ENCODE measurements around the gene TTLL11. TPM values are rescaled to one million over a fixed set of nuclear protein-coding genes. Genes with fewer than 3 reads are reported as not detected.
A peak's percentile ranks its signal among the peaks of the same experiment; 100 is the strongest.

The TTLL11 gene
- total and polyA plus RNA-seq, 2 of the 8 experiments (the other 6 are each of a cell fraction or from before 2014, with no cell fraction given): 0.56 to 0.80 TPM

- no peak for FAIRE-seq
- no peak for TF ChIP-seq GABPA (IDR thresholded peaks at IDR 0.05; ENCODE audit: borderline replicate concordance, insufficient read depth, low read length)
- no peak for TF ChIP-seq RNF2 (IDR thresholded peaks at IDR 0.05; ENCODE audit: borderline replicate concordance, low read depth, low read length, missing control alignments, poor library complexity, severe bottlenecking)
- no peak for TF ChIP-seq RXRA (IDR thresholded peaks at IDR 0.05; ENCODE audit: insufficient read depth, low read depth, low read length)
- TF ChIP-seq BRCA1 (IDR thresholded peaks at IDR 0.05; ENCODE audit: low read depth, low read length): no peak
- no peak for TF ChIP-seq RAD21 (IDR thresholded peaks at IDR 0.05 in 1 of 2, conservative IDR thresholded peaks at IDR 0.05 in 1 of 2; ENCODE audit: low read depth in 2 of 2, low read length in 2 of 2)
- no peak for TF ChIP-seq CEBPB (IDR thresholded peaks at IDR 0.05; ENCODE audit: low read depth, low read length)
- TF ChIP-seq SP4 (IDR thresholded peaks at IDR 0.05; ENCODE audit: low read length): no peak
- TF ChIP-seq SUZ12 (IDR thresholded peaks at IDR 0.05; ENCODE audit: low read length): no peak
- no peak for DNase-seq (ENCODE audit: low read depth in 1 of 2, low spot score in 2 of 2)
- H3K23me2 ChIP-seq (ENCODE audit: low read depth, low read length): no peaks in the 10 kb centered on the region; the same call in 1 of the 2 replicates
- H2AFZ ChIP-seq (ENCODE audit: low read length): no peak overlapping the region
- no peak overlapping the region for H2BK12ac ChIP-seq (ENCODE audit: low read depth, low read length)
- H3K9me3 ChIP-seq (ENCODE audit: insufficient read depth in 2 of 2, low read depth in 1 of 2, low read length in 1 of 2): no peaks in the 10 kb centered on the region
- peaks cover 6 to 24% (median 13%) of the 10 kb centered on the region in 4 experiments for H3K4me1 ChIP-seq (replicated peaks in 1 of 4; ENCODE audit: control insufficient read depth in 3 of 4, insufficient read depth in 4 of 4, low read length in 3 of 4)
- H3K9ac ChIP-seq (replicated peaks in 1 of 4; ENCODE audit: extremely low read depth in 1 of 4, low read depth in 3 of 4, low read length in 3 of 4): no peak overlapping the region
- no peak overlapping the region for H2BK5ac ChIP-seq (ENCODE audit: low read depth, low read length)
- H3K14ac ChIP-seq (ENCODE audit: insufficient read length): no peak overlapping the region
- H2BK20ac ChIP-seq (ENCODE audit: low read length): 0 out of 2 replicates have a peak overlapping the region, but pooled peaks have one; percentile 6
- H3K18ac ChIP-seq (ENCODE audit: extremely low read depth, low read length): no peak overlapping the region
- H3K79me2 ChIP-seq (ENCODE audit: control insufficient read depth in 1 of 2, insufficient read depth in 2 of 2, low read length in 2 of 2): no peaks in the 10 kb centered on the region
- no peak overlapping the region for H2BK15ac ChIP-seq (ENCODE audit: low read length)
- no peak overlapping the region for H4K5ac ChIP-seq (ENCODE audit: insufficient read length, low read depth, low read length)
- no peak overlapping the region for H3K4me2 ChIP-seq (ENCODE audit: insufficient read depth in 1 of 2, low read depth in 2 of 2, low read length in 2 of 2)
- no peak overlapping the region for H4K8ac ChIP-seq (ENCODE audit: extremely low read depth, insufficient read depth, low read length)
- no peak overlapping the region for H2AK5ac ChIP-seq (ENCODE audit: low read depth, low read length)
- H3K4ac ChIP-seq (replicated peaks; ENCODE audit: insufficient read length, low read depth, low read length): no peak overlapping the region
- H3K4me3 ChIP-seq (ENCODE audit: extremely low read depth in 1 of 4, insufficient read depth in 2 of 4, low read depth in 3 of 4, low read length in 4 of 4): no peak overlapping the region
- ChIA-PET POLR2A (ENCODE audit: partially characterized antibody) (no interaction called here), CTCF (ENCODE audit: partially characterized antibody) (interaction anchor here (1.3 to 2.0 kb wide), 2 partner anchors 15 to 77 kb away, joined by 4 to 6 read pairs; no protein-coding TSS in a partner anchor)
- no peak overlapping the region for H3K56ac ChIP-seq (replicated peaks; ENCODE audit: insufficient read length, low read depth, low read length)
- 78% methylated on average over 9 of the region's 9 CpGs; no CpG with 5 or more reads in 1 of the 2 experiments for WGBS, 2 experiments (ENCODE audit: extremely low coverage in 1 of 2, insufficient coverage in 1 of 2, insufficient read length in 1 of 2, insufficient replicate concordance in 2 of 2, low coverage in 1 of 2, low lambda C conversion rate in 2 of 2, missing lambda C conversion rate in 1 of 2)
- H3K27me3 ChIP-seq (replicated peaks in 1 of 4; ENCODE audit: control insufficient read depth in 3 of 4, extremely low read depth in 1 of 4, insufficient read depth in 3 of 4, low read length in 3 of 4): no peaks in the 10 kb centered on the region
- H3K36me3 ChIP-seq (ENCODE audit: control insufficient read depth in 2 of 4, insufficient read depth in 4 of 4, low read length in 3 of 4): no peaks in the 10 kb centered on the region
- H3K79me1 ChIP-seq (ENCODE audit: low read depth, low read length): peaks cover 3% of the 10 kb centered on the region; the same call in 1 of the 2 replicates
- H3K27ac ChIP-seq (ENCODE audit: low read depth, low read length): no peak overlapping the region
- no peak overlapping the region for H4K91ac ChIP-seq (replicated peaks; ENCODE audit: insufficient read length, low read length)
- H3K23ac ChIP-seq (ENCODE audit: insufficient read length): no peak overlapping the region
- H2BK120ac ChIP-seq (replicated peaks; ENCODE audit: low read depth, low read length): no peak overlapping the region
- peaks cover 0 to 2% of the 10 kb centered on the region in 2 experiments for H4K20me1 ChIP-seq (replicated peaks in 1 of 2; ENCODE audit: control insufficient read depth in 1 of 2, insufficient read depth in 2 of 2, low read length in 2 of 2)
Measured at GRCh38 chr9:121817476-121817875, 275.6 kb downstream of the TTLL11 start.

Data from H1 (cell line).